Measurements from ENCODE around the gene MYO9B.
A peak's percentile ranks its signal among the peaks of the same experiment; 100 is the strongest.

MYO9B gene

GRCh38 chr19:17075035-17075863, at the start of gene MYO9B, which contains the start of gene HAUS8:
Gene MYO9B (plus strand): TSS chr19:17075777. CDS start chr19:17101718, 25,941 bp downstream.
Gene HAUS8 (minus strand): TSS chr19:17075452. CDS start chr19:17075422, 30 bp downstream.
- peak; percentile 97 for DNase-seq (ENCODE audit: low spot score)

GRCh38 chr19:17025991-17026658, 49.5 kb upstream of the MYO9B start:
- DNase-seq (ENCODE audit: low spot score): peak; percentile 59

- no peak for DNase-seq (ENCODE audit: low spot score)
These were observed 48.7 kb upstream of the MYO9B start, which contains the start of gene CPAMD8 for GRCh38 chr19:17026706-17027534. Gene CPAMD8 (minus strand): TSS chr19:17026810. CDS start chr19:17026642, 168 bp downstream.

- no peak for DNase-seq (ENCODE audit: low spot score)
These were observed 48.0 kb upstream of the MYO9B start for GRCh38 chr19:17027535-17027975.

GRCh38 chr19:17031741-17032140, 43.8 kb upstream of the MYO9B start:
- DNase-seq (ENCODE audit: low spot score): no peak

- DNase-seq (ENCODE audit: low spot score): no peak
These were observed 39.6 kb upstream of the MYO9B start for GRCh38 chr19:17035842-17036424.

- DNase-seq (ENCODE audit: low spot score): no peak
These were observed 38.9 kb upstream of the MYO9B start for GRCh38 chr19:17036640-17037039.

- DNase-seq (ENCODE audit: low spot score): no peak
These were observed 38.4 kb upstream of the MYO9B start for GRCh38 chr19:17037184-17037583.

- DNase-seq (ENCODE audit: low spot score): no peak
These were observed 37.5 kb upstream of the MYO9B start for GRCh38 chr19:17037966-17038500.

- no peak for DNase-seq (ENCODE audit: low spot score)
These were observed 33.6 kb upstream of the MYO9B start for GRCh38 chr19:17041976-17042375.

- DNase-seq (ENCODE audit: low spot score): no peak
These were observed 31.8 kb upstream of the MYO9B start for GRCh38 chr19:17043744-17044143.

- no peak for DNase-seq (ENCODE audit: low spot score)
These were observed 29.6 kb upstream of the MYO9B start for GRCh38 chr19:17045907-17046502.

GRCh38 chr19:17048885-17049453, 26.6 kb upstream of the MYO9B start:
- no peak for DNase-seq (ENCODE audit: low spot score)

- DNase-seq (ENCODE audit: low spot score): no peak
These were observed 25.8 kb upstream of the MYO9B start for GRCh38 chr19:17049711-17050280.

GRCh38 chr19:17052439-17052838, 23.1 kb upstream of the MYO9B start:
- DNase-seq (ENCODE audit: low spot score): peak; percentile 30

GRCh38 chr19:17054746-17055145, 20.8 kb upstream of the MYO9B start:
- DNase-seq (ENCODE audit: low spot score): no peak

GRCh38 chr19:17055636-17056035, 19.9 kb upstream of the MYO9B start:
- no peak for DNase-seq (ENCODE audit: low spot score)

- DNase-seq (ENCODE audit: low spot score): no peak
These were observed 17.3 kb upstream of the MYO9B start for GRCh38 chr19:17058236-17058635.

GRCh38 chr19:17060802-17061201, 14.8 kb upstream of the MYO9B start:
- DNase-seq (ENCODE audit: low spot score): no peak

- no peak for DNase-seq (ENCODE audit: low spot score)
These were observed 14.4 kb upstream of the MYO9B start for GRCh38 chr19:17061205-17061604.

Measured in germinal center (tissue), 1 donor.